Neuronal stem cell (in vitro differentiated cells): ENCODE measurements around the gene B3GNT9.

ENCODE experiments used
- DNase-seq: peaks from one replicate; pipeline ENCODE4 v3.0.0-alpha.2; 2013; ENCODE audit warnings: low spot score
- H2AFZ ChIP-seq: one replicate; pipeline ENCODE4 v1.6.1; 2013; ENCODE audit warnings: mild to moderate bottlenecking, low read length, inconsistent platforms
- H2AK5ac ChIP-seq: 2 replicates; pipeline ENCODE4 v1.6.1; 2013; ENCODE audit warnings: low read depth, mild to moderate bottlenecking, inconsistent platforms, low read length, moderate library complexity, mixed read lengths
- H2BK120ac ChIP-seq: 2 replicates; pipeline ENCODE4 v1.6.1; 2013; ENCODE audit warnings: low read depth, mild to moderate bottlenecking, inconsistent platforms, low read length, moderate library complexity, mixed read lengths
- H2BK12ac ChIP-seq: one replicate; pipeline ENCODE4 v1.6.1; 2013; ENCODE audit warnings: low read length, inconsistent platforms
- H2BK15ac ChIP-seq: 2 replicates; pipeline ENCODE4 v1.6.1; 2013; ENCODE audit warnings: mild to moderate bottlenecking, low read length, inconsistent platforms, mixed read lengths
- H2BK5ac ChIP-seq: one replicate; pipeline ENCODE4 v1.6.1; 2013; ENCODE audit warnings: inconsistent platforms, mild to moderate bottlenecking, low read length, moderate library complexity
- H3K14ac ChIP-seq: one replicate; pipeline ENCODE4 v1.6.1; 2013; ENCODE audit warnings: low read length, inconsistent platforms
- H3K18ac ChIP-seq: 2 replicates; pipeline ENCODE4 v1.6.1; 2013; ENCODE audit warnings: low read length, inconsistent platforms
- H3K23ac ChIP-seq: 2 replicates; pipeline ENCODE4 v1.6.1; 2013; ENCODE audit warnings: low read depth, mild to moderate bottlenecking, mixed read lengths, low read length, inconsistent platforms; ENCODE audit not compliant: poor library complexity
- H3K27ac ChIP-seq: replicated peaks from 3 replicates; pipeline ENCODE4 v1.5.1; 2013; ENCODE audit warnings: low read length, inconsistent platforms
- H3K27me3 ChIP-seq, 3 experiments: 2 replicates each; pipeline ENCODE4 v1.6.1; 2013; ENCODE audit warnings: low read length in 3 of 3, mild to moderate bottlenecking in 2 of 3, inconsistent platforms in 1 of 3, low read depth in 1 of 3, mixed read lengths in 1 of 3, moderate library complexity in 1 of 3; ENCODE audit not compliant: control insufficient read depth in 3 of 3, insufficient read depth in 3 of 3
- H3K36me3 ChIP-seq, 2 donors: replicated peaks in 1 of 2; 2 replicates each; pipeline ENCODE4 v1.6.1; 2013; ENCODE audit warnings: low read length in 2 of 2; ENCODE audit not compliant: control insufficient read depth in 2 of 2, insufficient read depth in 2 of 2
- H3K4ac ChIP-seq: 2 replicates; pipeline ENCODE4 v1.6.1; 2013; ENCODE audit warnings: inconsistent platforms, mild to moderate bottlenecking, low read length, moderate library complexity
- H3K4me1 ChIP-seq, 2 donors: 1 replicate in 1 of 2; 2 replicates in 1 of 2; pipeline ENCODE4 v1.6.1; 2013; ENCODE audit warnings: low read length in 2 of 2, low read depth in 1 of 2; ENCODE audit not compliant: control insufficient read depth in 2 of 2, insufficient read depth in 1 of 2
- H3K4me2 ChIP-seq: one replicate; pipeline ENCODE4 v1.6.1; 2013; ENCODE audit warnings: mild to moderate bottlenecking, low read length, inconsistent platforms; ENCODE audit not compliant: insufficient read depth, poor library complexity, severe bottlenecking
- H3K4me3 ChIP-seq, 2 donors: 2 replicates each; pipeline ENCODE4 v1.5.1; 2013; ENCODE audit warnings: low read length in 2 of 2, mild to moderate bottlenecking in 2 of 2, inconsistent platforms in 1 of 2, moderate library complexity in 1 of 2
- H3K79me1 ChIP-seq: one replicate; pipeline ENCODE4 v1.6.1; 2013; ENCODE audit warnings: low read depth, mild to moderate bottlenecking, inconsistent platforms, low read length, moderate library complexity
- H3K9ac ChIP-seq: one replicate; pipeline ENCODE4 v1.6.1; 2013; ENCODE audit warnings: mild to moderate bottlenecking, low read depth, low read length, inconsistent platforms; ENCODE audit not compliant: poor library complexity
- H3K9me3 ChIP-seq, 2 donors: replicated peaks in 1 of 2; 2 replicates each; pipeline versions ENCODE3 to v1.6.1; 2013; ENCODE audit warnings: low read length in 2 of 2, mild to moderate bottlenecking in 2 of 2, inconsistent platforms in 1 of 2, low read depth in 1 of 2, mixed read lengths in 1 of 2, moderate library complexity in 1 of 2; ENCODE audit not compliant: control insufficient read depth in 2 of 2, insufficient read depth in 1 of 2
- H4K8ac ChIP-seq: one replicate; pipeline ENCODE4 v1.6.1; 2013; ENCODE audit warnings: low read depth, mild to moderate bottlenecking, inconsistent platforms, low read length, moderate library complexity
- H4K91ac ChIP-seq: one replicate; pipeline ENCODE4 v1.6.1; 2013; ENCODE audit warnings: low read length, low read depth, mild to moderate bottlenecking, inconsistent platforms; ENCODE audit not compliant: poor library complexity
- WGBS, 2 donors: extraction: QIAGEN DNeasy Blood & Tissue Kit; methylation state at CpG; one replicate each; pipeline ENCODE4 v1.1.7; 2013; ENCODE audit warnings: missing lambda C conversion rate in 2 of 2, mixed read lengths in 1 of 2; ENCODE audit not compliant: insufficient read length in 2 of 2, insufficient replicate concordance in 1 of 2; ENCODE audit errors: extremely low coverage in 2 of 2; 5-methylcytosine and 5-hydroxymethylcytosine counted together

Gene B3GNT9

GRCh38 chr16:67194260-67194659, 43.5 kb upstream of the B3GNT9 start:
- Histone ChIP-seq H2BK15ac (no peak overlapping the region), H3K27ac (no peak overlapping the region), H3K79me1 (peaks cover 8% of the 10 kb centered on the region), H3K23ac (no peak overlapping the region), H3K4me1 (peaks cover 14 to 20% of the 10 kb centered on the region in 2 donors), H3K4me2 (no peak overlapping the region), H3K27me3 (no peaks in the 10 kb centered on the region), H3K9me3 (no peaks in the 10 kb centered on the region), H2BK12ac (no peak overlapping the region), H2BK120ac (no peak overlapping the region), H2BK5ac (no peak overlapping the region), H4K91ac (no peak overlapping the region), H3K14ac (no peak overlapping the region), H3K4me3 (no peak overlapping the region), H4K8ac (no peak overlapping the region), H2AFZ (no peak overlapping the region), H3K36me3 (peaks cover 47 to 56% of the 10 kb centered on the region in 2 donors), H3K4ac (no peak overlapping the region), H2AK5ac (no peak overlapping the region), H3K9ac (no peak overlapping the region), H3K18ac (no peak overlapping the region)
- DNase-seq = no peak
- no CpG with 5 or more reads among the region's 6 CpGs for WGBS, 2 donors

- Histone ChIP-seq H2AFZ (no peak overlapping the region), H3K18ac (no peak overlapping the region), H3K14ac (no peak overlapping the region), H2BK5ac (no peak overlapping the region), H2BK15ac (no peak overlapping the region), H3K4me3 (peak overlapping the region in 1 of 2 donors; percentile 99), H3K36me3 (peaks cover 47 to 55% of the 10 kb centered on the region in 2 donors), H2BK12ac (no peak overlapping the region), H3K79me1 (peaks cover 8% of the 10 kb centered on the region), H4K91ac (no peak overlapping the region), H3K9ac (no peak overlapping the region), H3K27me3 (no peaks in the 10 kb centered on the region), H3K23ac (no peak overlapping the region), H3K4me2 (no peak overlapping the region), H3K27ac (no peak overlapping the region), H2AK5ac (no peak overlapping the region), H3K9me3 (no peaks in the 10 kb centered on the region), H2BK120ac (no peak overlapping the region), H3K4ac (no peak overlapping the region), H4K8ac (no peak overlapping the region), H3K4me1 (peaks cover 11 to 20% of the 10 kb centered on the region in 2 donors)
- DNase-seq = no peak
These were observed 42.7 kb upstream of the B3GNT9 start for GRCh38 chr16:67193536-67193935.

- no peak overlapping the region for H2AFZ ChIP-seq
- H3K4ac ChIP-seq = no peak overlapping the region
- H2BK120ac ChIP-seq = no peak overlapping the region
- H3K9me3 ChIP-seq = no peaks in the 10 kb centered on the region
- H3K27me3 ChIP-seq = no peaks in the 10 kb centered on the region
- no peak for DNase-seq
- H3K4me3 ChIP-seq = peak overlapping the region; percentile 95 to 99
- H2AK5ac ChIP-seq = peak overlapping the region; percentile 99
- H3K36me3 ChIP-seq = peaks cover 42 to 48% of the 10 kb centered on the region in 2 donors
- H3K9ac ChIP-seq = peak overlapping the region; percentile 100
- no peak overlapping the region for H4K91ac ChIP-seq
- peaks cover 8% of the 10 kb centered on the region for H3K79me1 ChIP-seq
- no peak overlapping the region for H3K18ac ChIP-seq
- peak overlapping the region; percentile 94 for H3K23ac ChIP-seq
- H3K27ac ChIP-seq = no peak overlapping the region
- H2BK5ac ChIP-seq = peak overlapping the region; percentile 79
- H2BK12ac ChIP-seq = no peak overlapping the region
- H4K8ac ChIP-seq = no peak overlapping the region
- no CpG with 5 or more reads among the region's 17 CpGs for WGBS, 2 donors
- H3K14ac ChIP-seq = peak overlapping the region; percentile 90
- H2BK15ac ChIP-seq = no peak overlapping the region
- peak overlapping the region; percentile 88 for H3K4me2 ChIP-seq
- H3K4me1 ChIP-seq = peaks cover 11 to 20% of the 10 kb centered on the region in 2 donors
These were observed 42.1 kb upstream of the B3GNT9 start for GRCh38 chr16:67192781-67193361.

- H3K23ac ChIP-seq = peak within 1 kb of the TSS; percentile 94
- H2BK5ac ChIP-seq = peak within 1 kb of the TSS; percentile 79
- peaks cover 35 to 41% of the 10 kb centered on the region in 2 donors for H3K36me3 ChIP-seq
- no peak within 1 kb of the TSS for H4K8ac ChIP-seq
- H3K27ac ChIP-seq = no peak within 1 kb of the TSS
- H3K4ac ChIP-seq = no peak within 1 kb of the TSS
- H2AFZ ChIP-seq = peak within 1 kb of the TSS; percentile 78
- H3K27me3 ChIP-seq = peaks cover 0 to under 1% (median 0%) of the 10 kb centered on the region in 3 experiments
- peak; percentile 81 for DNase-seq
- peak within 1 kb of the TSS; percentile 94 for H3K18ac ChIP-seq
- H3K4me2 ChIP-seq = peak within 1 kb of the TSS; percentile 88
- peak within 1 kb of the TSS; percentile 90 for H3K14ac ChIP-seq
- H3K9me3 ChIP-seq = no peaks in the 10 kb centered on the region
- H2BK15ac ChIP-seq = peak within 1 kb of the TSS; percentile 19
- H2AK5ac ChIP-seq = peak within 1 kb of the TSS; percentile 99
- peak within 1 kb of the TSS; percentile 100 for H3K9ac ChIP-seq
- peaks cover 11 to 20% of the 10 kb centered on the region in 2 donors for H3K4me1 ChIP-seq
- H3K79me1 ChIP-seq = peaks cover 9% of the 10 kb centered on the region
- H3K4me3 ChIP-seq = peak within 1 kb of the TSS; percentile 95 to 99
- WGBS, 2 donors = no CpG with 5 or more reads among the region's 54 CpGs
- H4K91ac ChIP-seq = no peak within 1 kb of the TSS
- no peak within 1 kb of the TSS for H2BK120ac ChIP-seq
- H2BK12ac ChIP-seq = no peak within 1 kb of the TSS
These were observed 41.3 kb upstream of the B3GNT9 start, which contains the start of gene E2F4 for GRCh38 chr16:67191995-67192681. TSS of gene E2F4 (plus strand) at chr16:67192155. CDS start at chr16:67192228, 73 bp downstream.
